ENCODE results near the gene LRP1.

Gene LRP1

DNA sequence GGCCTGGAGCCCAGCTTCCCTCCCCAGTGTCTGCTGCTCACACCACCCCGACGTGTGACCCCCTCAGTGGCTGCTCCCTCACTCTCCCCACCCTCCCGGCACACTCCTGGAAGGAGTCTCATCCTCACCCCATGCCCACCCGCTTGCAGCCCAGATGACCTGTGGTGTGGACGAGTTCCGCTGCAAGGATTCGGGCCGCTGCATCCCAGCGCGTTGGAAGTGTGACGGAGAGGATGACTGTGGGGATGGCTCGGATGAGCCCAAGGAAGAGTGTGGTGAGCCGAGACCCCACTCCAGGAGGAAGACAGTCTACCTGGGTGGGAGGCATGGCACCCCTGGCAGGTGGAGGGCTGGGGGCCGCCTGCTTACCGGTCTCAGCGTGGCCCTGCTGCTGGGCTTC is 73.3 kb downstream of the LRP1 start:
- Histone ChIP-seq H3K9ac (ENCODE audit: low read length) (no peak overlapping the region), H3K27ac (ENCODE audit: low read depth, low read length) (no peak overlapping the region), H3K36me3 (ENCODE audit: control insufficient read depth, insufficient read depth, low read length) (peaks cover 99% of the 10 kb centered on the region), H3K27me3 (ENCODE audit: control insufficient read depth, insufficient read depth, low read length) (no peaks in the 10 kb centered on the region), H3K4me1 (ENCODE audit: control insufficient read depth, insufficient read depth, low read length) (no peaks in the 10 kb centered on the region), H3K9me3 (ENCODE audit: control insufficient read depth, insufficient read depth, low read depth, low read length) (no peaks in the 10 kb centered on the region), H3K4me3 (ENCODE audit: low read depth, low read length) (no peak overlapping the region)

DNA sequence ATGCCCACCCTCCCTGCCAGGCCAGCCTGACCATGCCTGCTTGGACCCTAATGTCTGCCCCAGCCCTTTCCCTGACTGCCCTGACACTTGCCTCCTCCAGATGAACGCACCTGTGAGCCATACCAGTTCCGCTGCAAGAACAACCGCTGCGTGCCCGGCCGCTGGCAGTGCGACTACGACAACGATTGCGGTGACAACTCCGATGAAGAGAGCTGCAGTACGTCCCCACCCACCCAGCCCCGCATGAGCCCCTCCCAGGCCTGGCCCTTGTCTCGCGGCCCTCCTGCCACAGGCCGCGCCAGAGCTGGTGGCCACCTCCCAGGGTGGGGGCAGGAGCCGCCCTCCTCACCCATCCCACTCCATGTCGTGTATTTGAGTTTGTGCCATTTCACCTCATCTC is 74.0 kb downstream of the LRP1 start:
- Histone ChIP-seq H3K4me3 (ENCODE audit: low read depth, low read length) (no peak overlapping the region), H3K36me3 (ENCODE audit: control insufficient read depth, insufficient read depth, low read length) (peaks cover 94% of the 10 kb centered on the region), H3K27ac (ENCODE audit: low read depth, low read length) (no peak overlapping the region)

DNA sequence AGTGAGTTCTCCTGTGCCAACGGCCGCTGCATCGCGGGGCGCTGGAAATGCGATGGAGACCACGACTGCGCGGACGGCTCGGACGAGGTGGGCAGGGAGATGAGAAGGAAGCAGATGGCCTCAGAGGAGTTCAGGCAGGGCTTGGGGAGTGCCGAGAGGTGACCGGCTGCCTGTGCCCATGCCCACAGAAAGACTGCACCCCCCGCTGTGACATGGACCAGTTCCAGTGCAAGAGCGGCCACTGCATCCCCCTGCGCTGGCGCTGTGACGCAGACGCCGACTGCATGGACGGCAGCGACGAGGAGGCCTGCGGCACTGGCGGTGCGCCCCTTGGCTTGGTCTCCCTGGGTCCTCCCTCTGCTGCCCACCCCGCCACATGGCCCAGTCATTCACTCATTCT is 74.9 kb downstream of the LRP1 start:
- Histone ChIP-seq H3K4me3 (ENCODE audit: low read depth, low read length) (no peak overlapping the region), H3K27me3 (ENCODE audit: control insufficient read depth, insufficient read depth, low read length) (no peaks in the 10 kb centered on the region), H3K27ac (ENCODE audit: low read depth, low read length) (no peak overlapping the region), H3K36me3 (ENCODE audit: control insufficient read depth, insufficient read depth, low read length) (peaks cover 93% of the 10 kb centered on the region), H3K9me3 (ENCODE audit: control insufficient read depth, insufficient read depth, low read depth, low read length) (no peaks in the 10 kb centered on the region), H3K9ac (ENCODE audit: low read length) (no peak overlapping the region), H3K4me1 (ENCODE audit: control insufficient read depth, insufficient read depth, low read length) (no peaks in the 10 kb centered on the region)

More for the DNA sequence above, 74.0 kb downstream of the LRP1 start:
- Histone ChIP-seq H3K9ac (ENCODE audit: low read length) (no peak overlapping the region), H3K27me3 (ENCODE audit: control insufficient read depth, insufficient read depth, low read length) (no peaks in the 10 kb centered on the region), H3K4me1 (ENCODE audit: control insufficient read depth, insufficient read depth, low read length) (no peaks in the 10 kb centered on the region), H3K9me3 (ENCODE audit: control insufficient read depth, insufficient read depth, low read depth, low read length) (no peaks in the 10 kb centered on the region)

DNA sequence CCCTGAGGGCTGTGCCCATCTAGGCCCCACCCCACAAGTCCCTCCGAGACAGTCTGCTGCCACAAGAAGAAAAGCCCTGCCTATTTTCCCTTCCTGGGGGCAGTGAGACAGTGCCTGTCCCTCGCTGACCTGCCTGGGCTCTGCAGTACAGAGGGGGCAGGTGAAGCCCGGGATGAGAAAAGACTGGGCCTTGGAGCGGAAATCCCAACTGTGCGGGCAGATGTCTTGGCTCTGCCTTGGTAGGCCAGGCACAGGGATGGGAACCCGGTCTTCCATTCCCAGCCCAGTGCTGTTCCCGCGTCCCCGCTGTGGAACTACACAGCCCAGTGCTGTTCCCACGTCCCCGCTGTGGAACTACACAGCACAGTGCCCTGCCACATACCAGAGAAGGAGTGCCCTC is 75.5 kb downstream of the LRP1 start:
- Histone ChIP-seq H3K27me3 (ENCODE audit: control insufficient read depth, insufficient read depth, low read length) (no peaks in the 10 kb centered on the region), H3K4me1 (ENCODE audit: control insufficient read depth, insufficient read depth, low read length) (no peaks in the 10 kb centered on the region), H3K27ac (ENCODE audit: low read depth, low read length) (no peak overlapping the region), H3K9me3 (ENCODE audit: control insufficient read depth, insufficient read depth, low read depth, low read length) (no peaks in the 10 kb centered on the region), H3K4me3 (ENCODE audit: low read depth, low read length) (no peak overlapping the region), H3K36me3 (ENCODE audit: control insufficient read depth, insufficient read depth, low read length) (peaks cover 93% of the 10 kb centered on the region), H3K9ac (ENCODE audit: low read length) (no peak overlapping the region)

DNA sequence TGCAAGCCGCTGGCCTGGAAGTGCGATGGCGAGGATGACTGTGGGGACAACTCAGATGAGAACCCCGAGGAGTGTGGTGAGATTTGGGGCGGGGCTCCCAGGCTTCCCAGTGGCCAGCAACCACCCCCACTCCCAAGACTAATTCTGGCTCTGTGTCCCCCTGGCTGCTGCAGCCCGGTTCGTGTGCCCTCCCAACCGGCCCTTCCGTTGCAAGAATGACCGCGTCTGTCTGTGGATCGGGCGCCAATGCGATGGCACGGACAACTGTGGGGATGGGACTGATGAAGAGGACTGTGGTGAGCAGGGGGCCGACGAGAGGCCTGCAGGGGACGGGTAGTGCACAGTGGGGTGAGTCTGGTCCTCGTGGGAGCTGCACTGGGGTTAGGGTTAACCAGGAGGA is 76.2 kb downstream of the LRP1 start:
- Histone ChIP-seq H3K27ac (ENCODE audit: low read depth, low read length) (no peak overlapping the region), H3K9ac (ENCODE audit: low read length) (no peak overlapping the region), H3K9me3 (ENCODE audit: control insufficient read depth, insufficient read depth, low read depth, low read length) (no peaks in the 10 kb centered on the region), H3K27me3 (ENCODE audit: control insufficient read depth, insufficient read depth, low read length) (no peaks in the 10 kb centered on the region), H3K36me3 (ENCODE audit: control insufficient read depth, insufficient read depth, low read length) (peaks cover 93% of the 10 kb centered on the region), H3K4me3 (ENCODE audit: low read depth, low read length) (no peak overlapping the region), H3K4me1 (ENCODE audit: control insufficient read depth, insufficient read depth, low read length) (no peaks in the 10 kb centered on the region)

DNA sequence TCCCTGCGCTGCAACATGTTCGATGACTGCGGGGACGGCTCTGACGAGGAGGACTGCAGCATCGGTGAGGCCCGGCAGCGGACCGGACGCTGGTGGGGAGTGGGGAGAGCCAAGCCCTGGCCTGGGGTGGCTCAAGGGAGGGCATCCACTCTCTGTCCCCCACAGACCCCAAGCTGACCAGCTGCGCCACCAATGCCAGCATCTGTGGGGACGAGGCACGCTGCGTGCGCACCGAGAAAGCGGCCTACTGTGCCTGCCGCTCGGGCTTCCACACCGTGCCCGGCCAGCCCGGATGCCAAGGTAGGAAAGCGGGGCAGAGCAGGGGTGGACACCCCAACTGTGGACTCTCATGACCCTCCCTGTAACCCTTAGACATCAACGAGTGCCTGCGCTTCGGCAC is 76.9 kb downstream of the LRP1 start:
- no peak overlapping the region for H3K27ac ChIP-seq (ENCODE audit: low read depth, low read length)
- no peaks in the 10 kb centered on the region for H3K27me3 ChIP-seq (ENCODE audit: control insufficient read depth, insufficient read depth, low read length)
- no peaks in the 10 kb centered on the region for H3K4me1 ChIP-seq (ENCODE audit: control insufficient read depth, insufficient read depth, low read length)
- no peaks in the 10 kb centered on the region for H3K9me3 ChIP-seq (ENCODE audit: control insufficient read depth, insufficient read depth, low read depth, low read length)
- H3K36me3 ChIP-seq (ENCODE audit: control insufficient read depth, insufficient read depth, low read length), result peaks cover 93% of the 10 kb centered on the region
- no peak overlapping the region for H3K4me3 ChIP-seq (ENCODE audit: low read depth, low read length)
- no peak overlapping the region for H3K9ac ChIP-seq (ENCODE audit: low read length)

DNA sequence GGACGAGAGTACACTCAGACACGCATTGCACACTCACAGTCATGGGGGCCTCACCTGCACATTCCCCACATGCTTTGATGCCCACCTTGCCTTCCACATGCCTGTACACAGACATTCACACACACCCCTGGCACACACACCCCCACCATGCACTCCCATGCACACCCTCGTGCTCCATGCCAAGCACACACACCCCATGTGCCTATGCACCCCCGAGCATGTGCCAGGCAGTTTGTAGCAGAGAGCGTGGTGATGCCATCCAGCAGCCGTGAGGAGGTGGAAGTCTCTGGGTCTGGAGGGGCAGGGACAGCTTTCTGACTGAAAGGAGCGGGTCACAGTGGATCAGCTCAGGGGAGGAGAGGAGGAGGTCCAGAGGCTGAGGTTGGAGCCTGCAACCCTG is 77.6 kb downstream of the LRP1 start:
- Histone ChIP-seq H3K9ac (ENCODE audit: low read length) (no peak overlapping the region), H3K36me3 (ENCODE audit: control insufficient read depth, insufficient read depth, low read length) (peaks cover 93% of the 10 kb centered on the region), H3K4me3 (ENCODE audit: low read depth, low read length) (no peak overlapping the region), H3K27ac (ENCODE audit: low read depth, low read length) (no peak overlapping the region), H3K4me1 (ENCODE audit: control insufficient read depth, insufficient read depth, low read length) (no peaks in the 10 kb centered on the region), H3K27me3 (ENCODE audit: control insufficient read depth, insufficient read depth, low read length) (no peaks in the 10 kb centered on the region), H3K9me3 (ENCODE audit: control insufficient read depth, insufficient read depth, low read depth, low read length) (no peaks in the 10 kb centered on the region)

DNA sequence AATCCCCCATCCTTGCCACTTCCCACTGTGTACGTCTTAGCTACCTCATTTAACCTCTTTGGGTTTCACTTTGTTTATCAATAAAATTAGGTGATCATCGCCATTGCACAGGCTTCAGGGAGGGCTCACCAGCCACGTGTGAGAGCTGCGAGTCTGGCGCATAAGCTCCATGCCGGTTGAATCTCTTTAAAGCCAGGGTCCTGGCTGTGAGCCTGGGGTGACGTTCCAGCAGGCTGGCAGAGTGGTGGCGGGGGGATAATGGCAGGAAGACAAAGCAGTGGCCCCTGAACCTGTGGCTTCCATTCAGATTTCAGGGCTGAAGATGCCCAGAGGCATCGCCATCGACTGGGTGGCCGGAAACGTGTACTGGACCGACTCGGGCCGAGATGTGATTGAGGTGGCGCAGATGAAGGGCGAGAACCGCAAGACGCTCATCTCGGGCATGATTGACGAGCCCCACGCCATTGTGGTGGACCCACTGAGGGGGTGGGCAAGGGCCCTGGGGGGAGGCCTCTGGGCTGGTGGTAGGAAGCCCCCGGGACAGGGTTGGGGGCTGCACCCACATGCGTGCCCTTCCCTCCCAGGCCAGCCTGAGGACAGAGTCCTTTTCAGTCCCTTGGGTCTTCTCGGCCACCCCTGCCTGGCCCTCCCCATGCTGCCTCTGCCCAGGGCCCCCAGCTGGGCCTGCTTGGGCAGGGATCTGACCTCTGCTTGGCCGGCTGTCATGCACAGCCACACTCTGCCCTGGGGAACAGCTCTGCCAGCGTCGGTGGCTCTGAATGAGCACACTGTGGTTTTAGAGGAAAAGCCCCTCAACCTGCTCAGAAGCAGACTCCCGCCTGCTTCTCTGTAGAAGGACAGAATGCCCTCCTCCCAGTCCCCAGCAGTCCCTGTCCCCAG is 79.7 kb downstream of the LRP1 start:
- H3K4me3 ChIP-seq (ENCODE audit: low read depth, low read length), result no peak overlapping the region

DNA sequence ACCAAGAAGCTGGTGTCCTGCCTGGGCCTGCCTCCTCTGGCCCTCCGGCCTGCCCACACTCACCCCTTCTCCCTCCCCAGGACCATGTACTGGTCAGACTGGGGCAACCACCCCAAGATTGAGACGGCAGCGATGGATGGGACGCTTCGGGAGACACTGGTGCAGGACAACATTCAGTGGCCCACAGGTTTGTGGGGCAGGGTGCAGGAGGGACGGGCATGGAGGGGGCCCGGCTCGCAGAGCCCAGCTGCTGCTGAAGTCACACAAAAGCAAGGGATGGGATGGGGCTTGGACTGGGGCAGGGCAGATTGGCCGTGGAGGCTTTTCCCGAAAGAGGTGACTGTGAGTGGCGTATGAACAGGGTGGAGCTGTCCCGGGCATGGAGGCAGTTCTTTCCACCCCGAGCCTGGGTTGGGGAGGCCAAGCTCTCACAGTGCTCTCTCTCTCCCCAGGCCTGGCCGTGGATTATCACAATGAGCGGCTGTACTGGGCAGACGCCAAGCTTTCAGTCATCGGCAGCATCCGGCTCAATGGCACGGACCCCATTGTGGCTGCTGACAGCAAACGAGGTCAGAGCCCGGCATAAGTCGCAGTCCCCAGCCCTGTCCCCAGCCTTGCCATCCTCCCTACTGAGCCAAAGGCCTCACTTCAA is 80.5 kb downstream of the LRP1 start:
- H3K4me1 ChIP-seq (ENCODE audit: control insufficient read depth, insufficient read depth, low read length), result peaks cover 10% of the 10 kb centered on the region
- H3K9ac ChIP-seq (ENCODE audit: low read length), result no peak overlapping the region
- no peak overlapping the region for H3K4me3 ChIP-seq (ENCODE audit: low read depth, low read length)
- H3K27me3 ChIP-seq (ENCODE audit: control insufficient read depth, insufficient read depth, low read length), result peaks cover 4% of the 10 kb centered on the region
- no peak overlapping the region for H3K27ac ChIP-seq (ENCODE audit: low read depth, low read length)
- H3K9me3 ChIP-seq (ENCODE audit: control insufficient read depth, insufficient read depth, low read depth, low read length), result no peaks in the 10 kb centered on the region
- peaks cover 84% of the 10 kb centered on the region for H3K36me3 ChIP-seq (ENCODE audit: control insufficient read depth, insufficient read depth, low read length)

More for the DNA sequence above, 79.7 kb downstream of the LRP1 start:
- H3K27ac ChIP-seq (ENCODE audit: low read depth, low read length), result no peak overlapping the region
- peaks cover 5% of the 10 kb centered on the region; the same call in 1 of the 2 replicates for H3K4me1 ChIP-seq (ENCODE audit: control insufficient read depth, insufficient read depth, low read length)
- no peaks in the 10 kb centered on the region for H3K9me3 ChIP-seq (ENCODE audit: control insufficient read depth, insufficient read depth, low read depth, low read length)
- no peaks in the 10 kb centered on the region for H3K27me3 ChIP-seq (ENCODE audit: control insufficient read depth, insufficient read depth, low read length)
- H3K36me3 ChIP-seq (ENCODE audit: control insufficient read depth, insufficient read depth, low read length), result peaks cover 92% of the 10 kb centered on the region
- H3K9ac ChIP-seq (ENCODE audit: low read length), result no peak overlapping the region

DNA sequence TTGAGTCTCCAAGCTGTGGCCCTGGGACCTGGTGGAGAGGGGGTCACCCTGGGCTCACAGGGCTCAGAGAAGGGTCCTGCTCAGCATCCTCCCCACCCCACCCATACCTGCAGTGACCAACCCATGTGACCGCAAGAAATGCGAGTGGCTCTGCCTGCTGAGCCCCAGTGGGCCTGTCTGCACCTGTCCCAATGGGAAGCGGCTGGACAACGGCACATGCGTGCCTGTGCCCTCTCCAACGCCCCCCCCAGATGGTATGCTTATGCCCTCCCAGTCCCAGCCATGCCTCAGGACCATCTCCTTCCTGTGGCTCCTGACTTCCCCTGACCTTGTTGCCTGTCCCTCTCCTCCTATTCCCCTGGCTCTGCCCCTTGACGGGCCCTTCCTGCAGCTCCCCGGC is 81.6 kb downstream of the LRP1 start:
- Histone ChIP-seq H3K4me3 (ENCODE audit: low read depth, low read length) (no peak overlapping the region), H3K9ac (ENCODE audit: low read length) (no peak overlapping the region), H3K4me1 (ENCODE audit: control insufficient read depth, insufficient read depth, low read length) (peaks cover 20% of the 10 kb centered on the region), H3K9me3 (ENCODE audit: control insufficient read depth, insufficient read depth, low read depth, low read length) (no peaks in the 10 kb centered on the region), H3K27me3 (ENCODE audit: control insufficient read depth, insufficient read depth, low read length) (peaks cover 16% of the 10 kb centered on the region), H3K36me3 (ENCODE audit: control insufficient read depth, insufficient read depth, low read length) (peaks cover 72% of the 10 kb centered on the region), H3K27ac (ENCODE audit: low read depth, low read length) (no peak overlapping the region)

DNA sequence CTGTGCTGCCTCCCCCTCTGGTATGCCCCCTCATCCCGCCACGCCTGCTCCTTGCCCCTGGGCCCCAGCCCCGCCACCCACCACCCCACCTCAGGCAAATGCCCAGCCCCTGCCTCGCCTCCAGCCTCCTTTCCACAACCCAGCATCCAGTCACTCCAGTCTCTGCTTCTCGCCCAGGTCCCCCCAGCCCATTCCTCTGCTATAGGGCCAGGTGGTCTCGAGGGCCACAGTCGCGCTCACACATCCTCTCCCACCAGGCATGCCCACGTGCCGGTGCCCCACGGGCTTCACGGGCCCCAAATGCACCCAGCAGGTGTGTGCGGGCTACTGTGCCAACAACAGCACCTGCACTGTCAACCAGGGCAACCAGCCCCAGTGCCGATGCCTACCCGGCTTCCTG is 82.2 kb downstream of the LRP1 start:
- H3K9me3 ChIP-seq (ENCODE audit: control insufficient read depth, insufficient read depth, low read depth, low read length), result no peaks in the 10 kb centered on the region
- H3K4me1 ChIP-seq (ENCODE audit: control insufficient read depth, insufficient read depth, low read length), result peaks cover 20% of the 10 kb centered on the region
- H3K27ac ChIP-seq (ENCODE audit: low read depth, low read length), result no peak overlapping the region
- H3K9ac ChIP-seq (ENCODE audit: low read length), result no peak overlapping the region
- peaks cover 67% of the 10 kb centered on the region for H3K36me3 ChIP-seq (ENCODE audit: control insufficient read depth, insufficient read depth, low read length)
- H3K4me3 ChIP-seq (ENCODE audit: low read depth, low read length), result no peak overlapping the region
- H3K27me3 ChIP-seq (ENCODE audit: control insufficient read depth, insufficient read depth, low read length), result peaks cover 21% of the 10 kb centered on the region

Measured in HUES6 (cell line).